Activated B cell treated with CpG ODN at 0.5 μM for 24 hours (primary cell): ENCODE measurements around the gene TLCD3B. TPM values are rescaled to one million over a fixed set of nuclear protein-coding genes. Genes with fewer than 3 reads are reported as not detected.
"Not testable (repeated sequence)": the region's sequence is repeated elsewhere in the genome, so short reads cannot be mapped to it uniquely, and the experiment has no call there.

Experiments
- ATAC-seq: fragments of 200-7000 bp; cut with Tn5 transposase; one replicate; pipeline ENCODE4 v1.10.0; 2021; ENCODE audit warnings: low read depth, mild to moderate bottlenecking, moderate library complexity
- CTCF ChIA-PET: fragments of 350-600 bp; sonication (Branson Sonifier 250); formaldehyde crosslinking; loops from one replicate; lab custom pipeline; 2021; ENCODE audit warnings: antibody characterized with exemption; lab: Charles Lee
- POLR2A ChIA-PET: fragments of 350-600 bp; sonication (Branson Sonifier 250); formaldehyde crosslinking; loops from one replicate; lab custom pipeline; 2021; ENCODE audit warnings: antibody characterized with exemption; lab: Charles Lee
- DNase-seq: peaks from one replicate; pipeline ENCODE4 v3.0.0; 2022
- H3K27ac Mint-ChIP-seq: one replicate; pipeline ENCODE4 v1.8.0; 2020; ENCODE audit warnings: mixed read lengths
- H3K27me3 Mint-ChIP-seq: one replicate; pipeline ENCODE4 v1.8.0; 2021; ENCODE audit warnings: mixed read lengths
- H3K36me3 Mint-ChIP-seq: one replicate; pipeline ENCODE4 v1.8.0; 2021; ENCODE audit warnings: low read depth, mixed read lengths
- H3K4me1 Mint-ChIP-seq: one replicate; pipeline ENCODE4 v1.8.0; 2021; ENCODE audit warnings: mixed read lengths
- H3K4me3 Mint-ChIP-seq: one replicate; pipeline ENCODE4 v1.8.0; 2020; ENCODE audit warnings: mild to moderate bottlenecking, mixed read lengths
- H3K9me3 Mint-ChIP-seq: one replicate; pipeline ENCODE4 v1.8.0; 2020; ENCODE audit warnings: mixed read lengths
- intact Hi-C: fragments of 100-400 bp; cut with micrococcal nuclease; formaldehyde crosslinking; loops from one replicate; pipeline ENCODE4 v1.15.1; 2024
- total RNA-seq: library from RNA; stranded (reverse); gene quantifications from 2 replicates; pipeline ENCODE4 v1.2.3, GENCODE V29; 2022
- TF ChIP-seq, protein P1 (sequence below): fragments of 200-600 bp; IDR thresholded peaks from one replicate; pipeline ENCODE4 v1.8.0; 2022; ENCODE audit warnings: antibody characterized with exemption, mild to moderate bottlenecking

Gene TLCD3B
- total RNA-seq, 1 donor from 2014 or later = not detected

DNA sequence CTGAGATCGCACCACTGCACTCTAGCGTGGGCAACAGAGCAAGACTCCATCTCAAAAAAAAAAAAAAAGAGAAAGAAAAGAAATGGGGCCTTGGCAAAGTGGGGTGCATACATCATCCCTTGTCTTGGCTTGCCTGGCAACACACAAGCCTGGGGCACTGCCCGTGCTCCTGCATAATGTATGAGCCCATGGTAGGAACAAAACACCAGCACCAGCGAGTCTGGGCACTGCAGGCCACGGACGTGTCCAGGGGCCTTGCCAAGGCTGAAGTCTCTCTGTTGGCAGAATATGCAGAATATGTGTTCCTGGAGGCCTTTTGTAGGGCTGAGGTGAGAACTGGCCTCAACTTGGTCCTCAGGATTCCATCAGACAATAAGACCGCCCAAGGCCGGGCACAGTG, 18.8 kb upstream of the TLCD3B start:
- Mint-ChIP-seq H3K27ac (no peak overlapping the region), H3K4me3 (no peak overlapping the region), H3K36me3 (no peaks in the 10 kb centered on the region), H3K4me1 (peaks cover 9% of the 10 kb centered on the region), H3K9me3 (no peaks in the 10 kb centered on the region), H3K27me3 (no peaks in the 10 kb centered on the region)
- no peak for DNase-seq
- intact Hi-C loops = no loop called here
- TF ChIP-seq, protein P1, sequence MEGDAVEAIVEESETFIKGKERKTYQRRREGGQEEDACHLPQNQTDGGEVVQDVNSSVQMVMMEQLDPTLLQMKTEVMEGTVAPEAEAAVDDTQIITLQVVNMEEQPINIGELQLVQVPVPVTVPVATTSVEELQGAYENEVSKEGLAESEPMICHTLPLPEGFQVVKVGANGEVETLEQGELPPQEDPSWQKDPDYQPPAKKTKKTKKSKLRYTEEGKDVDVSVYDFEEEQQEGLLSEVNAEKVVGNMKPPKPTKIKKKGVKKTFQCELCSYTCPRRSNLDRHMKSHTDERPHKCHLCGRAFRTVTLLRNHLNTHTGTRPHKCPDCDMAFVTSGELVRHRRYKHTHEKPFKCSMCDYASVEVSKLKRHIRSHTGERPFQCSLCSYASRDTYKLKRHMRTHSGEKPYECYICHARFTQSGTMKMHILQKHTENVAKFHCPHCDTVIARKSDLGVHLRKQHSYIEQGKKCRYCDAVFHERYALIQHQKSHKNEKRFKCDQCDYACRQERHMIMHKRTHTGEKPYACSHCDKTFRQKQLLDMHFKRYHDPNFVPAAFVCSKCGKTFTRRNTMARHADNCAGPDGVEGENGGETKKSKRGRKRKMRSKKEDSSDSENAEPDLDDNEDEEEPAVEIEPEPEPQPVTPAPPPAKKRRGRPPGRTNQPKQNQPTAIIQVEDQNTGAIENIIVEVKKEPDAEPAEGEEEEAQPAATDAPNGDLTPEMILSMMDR = no peak
- CTCF ChIA-PET = no interaction called here
- no peak for ATAC-seq
- POLR2A ChIA-PET = interaction anchor here (0.7 kb wide), 1 partner anchor 50 kb away, joined by 3 read pairs; no protein-coding TSS in a partner anchor

DNA sequence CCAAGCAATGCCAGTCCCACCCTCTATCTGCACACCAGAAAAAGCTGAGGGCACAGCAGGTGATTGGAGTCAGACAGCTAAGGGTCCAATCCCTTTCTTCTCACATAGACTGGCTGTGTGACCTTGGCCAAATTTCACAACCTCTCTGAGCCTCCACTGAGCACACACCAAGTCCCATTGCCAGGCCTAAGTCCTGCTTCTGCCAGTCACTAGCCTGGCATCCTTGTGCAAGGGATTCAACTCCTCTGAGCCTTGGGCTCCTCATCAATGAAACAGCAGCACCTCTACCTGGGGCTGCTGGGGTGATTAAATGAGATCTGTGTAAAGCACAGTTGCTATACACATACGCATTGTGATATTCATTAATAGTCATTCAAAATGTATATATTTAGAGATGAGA, 15.5 kb upstream of the TLCD3B start:
- H3K4me3 Mint-ChIP-seq = no peak overlapping the region

DNA sequence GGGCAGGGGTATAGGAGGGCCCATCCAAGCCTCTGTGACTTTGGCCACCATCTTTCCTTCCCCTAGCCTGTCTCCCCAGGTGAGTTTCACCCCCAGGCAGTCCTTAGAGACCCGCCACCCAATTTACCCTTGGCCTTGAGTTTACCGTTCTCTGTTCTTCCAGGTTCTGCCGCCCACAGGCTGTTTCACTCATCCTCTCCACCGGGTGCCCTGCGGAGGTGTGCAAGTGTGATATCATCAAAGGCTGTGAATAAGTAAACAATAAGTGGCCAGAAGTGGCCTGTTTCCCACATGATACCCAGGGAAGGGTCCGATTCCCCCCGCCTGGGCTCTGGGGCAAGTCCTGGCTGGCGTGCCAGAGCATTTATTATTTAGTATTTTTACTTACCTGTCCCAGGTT, 15.1 kb upstream of the TLCD3B start:
- CTCF ChIA-PET = no interaction called here
- TF ChIP-seq, protein P1 = no peak

More for the DNA sequence above, 15.5 kb upstream of the TLCD3B start:
- TF ChIP-seq, protein P1 = no peak
- no peaks in the 10 kb centered on the region for H3K4me1 Mint-ChIP-seq
- no peaks in the 10 kb centered on the region for H3K9me3 Mint-ChIP-seq
- no peak for ATAC-seq
- intact Hi-C loops = no loop called here
- H3K36me3 Mint-ChIP-seq = no peaks in the 10 kb centered on the region
- H3K27ac Mint-ChIP-seq = no peak overlapping the region
- CTCF ChIA-PET = no interaction called here
- no peaks in the 10 kb centered on the region for H3K27me3 Mint-ChIP-seq
- no peak for DNase-seq
- POLR2A ChIA-PET = no interaction called here

DNA sequence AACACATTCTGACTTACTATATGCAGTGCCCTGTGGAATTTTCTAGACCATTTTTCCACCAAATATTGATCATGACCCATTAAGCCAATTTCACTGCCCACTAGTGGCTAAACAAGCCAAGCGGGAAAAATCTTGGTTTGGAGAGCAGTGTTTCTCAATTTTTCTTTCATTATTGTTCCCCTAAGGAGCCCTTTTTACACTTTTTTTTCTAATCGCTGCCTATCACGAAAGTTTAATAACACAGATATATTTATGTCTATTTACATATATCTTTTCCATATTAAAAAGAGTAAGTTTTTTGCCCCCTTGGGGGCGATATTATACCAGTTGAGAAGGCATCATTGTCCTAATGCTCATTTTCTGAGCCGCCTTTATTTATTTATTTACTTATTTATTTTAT, 10.8 kb upstream of the TLCD3B start:
- Mint-ChIP-seq H3K9me3 (no peaks in the 10 kb centered on the region), H3K27ac (no peak overlapping the region), H3K4me3 (no peak overlapping the region), H3K27me3 (no peaks in the 10 kb centered on the region), H3K4me1 (peaks cover 4% of the 10 kb centered on the region), H3K36me3 (no peaks in the 10 kb centered on the region)
- ChIA-PET POLR2A (interaction anchor here (0.7 kb wide), 1 partner anchor 10 kb away, joined by 3 read pairs; no protein-coding TSS in a partner anchor), CTCF (no interaction called here)
- TF ChIP-seq, protein P1 = no peak
- ATAC-seq (no peak), DNase-seq (no peak)
- intact Hi-C loops = no loop called here

More for the DNA sequence above, 15.1 kb upstream of the TLCD3B start:
- Mint-ChIP-seq H3K4me3 (no peak overlapping the region), H3K4me1 (no peaks in the 10 kb centered on the region), H3K27me3 (no peaks in the 10 kb centered on the region), H3K36me3 (no peaks in the 10 kb centered on the region), H3K9me3 (no peaks in the 10 kb centered on the region), H3K27ac (no peak overlapping the region)
- DNase-seq (no peak), ATAC-seq (no peak)
- intact Hi-C loops = no loop called here
- POLR2A ChIA-PET = no interaction called here

DNA sequence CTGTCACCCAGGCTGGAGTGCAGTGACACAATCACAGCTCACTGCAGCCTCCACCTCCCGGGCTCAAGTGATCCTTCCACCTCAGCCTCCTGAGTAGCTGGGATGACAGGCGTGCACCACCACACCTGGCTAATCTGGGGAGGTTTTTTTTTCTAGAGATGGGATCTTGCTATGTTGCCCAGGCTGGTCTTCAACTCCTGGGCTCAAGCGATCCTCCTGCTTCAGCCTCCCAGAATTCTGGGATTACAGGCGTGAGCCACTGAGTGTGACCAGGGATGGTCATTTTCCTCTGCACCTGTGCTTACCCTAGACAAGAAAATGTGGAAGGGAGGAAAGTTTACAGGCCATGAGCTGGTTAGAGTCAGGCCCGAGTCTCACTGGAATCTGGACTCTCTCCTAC, 9.6 kb upstream of the TLCD3B start:
- intact Hi-C loops, ATAC-seq, H3K4me3 Mint-ChIP-seq, H3K27me3 Mint-ChIP-seq, POLR2A ChIA-PET, H3K4me1 Mint-ChIP-seq, DNase-seq, H3K27ac Mint-ChIP-seq, H3K36me3 Mint-ChIP-seq, H3K9me3 Mint-ChIP-seq: not testable (repeated sequence)
- CTCF ChIA-PET = interaction anchor here (0.8 kb wide), 1 partner anchor 48 kb away, joined by 3 read pairs; no protein-coding TSS in a partner anchor

DNA sequence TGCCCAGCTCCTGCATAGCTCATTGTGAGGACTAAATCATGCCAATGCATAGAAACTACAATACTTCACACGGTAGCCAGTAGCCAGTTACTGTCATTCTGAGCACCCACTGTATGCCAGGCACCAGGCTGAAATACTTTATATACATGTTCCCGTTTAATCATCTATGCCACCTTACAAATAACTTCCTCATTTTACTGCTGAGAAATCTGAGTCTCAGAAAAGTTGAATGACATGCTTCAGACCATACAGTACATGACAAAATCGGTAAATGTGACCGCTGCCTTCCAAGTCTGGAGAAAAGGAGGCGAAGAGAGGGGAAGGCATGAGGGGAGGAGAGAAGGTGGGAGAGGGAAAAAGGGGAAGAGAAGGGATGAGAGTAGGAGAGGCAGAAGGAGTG, 9.2 kb upstream of the TLCD3B start:
- Mint-ChIP-seq H3K4me3 (no peak overlapping the region), H3K9me3 (no peaks in the 10 kb centered on the region), H3K27me3 (peaks cover 8% of the 10 kb centered on the region), H3K36me3 (no peaks in the 10 kb centered on the region), H3K27ac (no peak overlapping the region), H3K4me1 (peaks cover 4% of the 10 kb centered on the region)
- peak; percentile 66 for ATAC-seq
- ChIA-PET POLR2A (no interaction called here), CTCF (interaction anchor here (0.8 kb wide), 1 partner anchor 48 kb away, joined by 3 read pairs; no protein-coding TSS in a partner anchor)
- DNase-seq = no peak
- intact Hi-C loops = no loop called here
- TF ChIP-seq, protein P1 = no peak
